Measurements from ENCODE around the gene FEN1.

The FEN1 gene

DNA sequence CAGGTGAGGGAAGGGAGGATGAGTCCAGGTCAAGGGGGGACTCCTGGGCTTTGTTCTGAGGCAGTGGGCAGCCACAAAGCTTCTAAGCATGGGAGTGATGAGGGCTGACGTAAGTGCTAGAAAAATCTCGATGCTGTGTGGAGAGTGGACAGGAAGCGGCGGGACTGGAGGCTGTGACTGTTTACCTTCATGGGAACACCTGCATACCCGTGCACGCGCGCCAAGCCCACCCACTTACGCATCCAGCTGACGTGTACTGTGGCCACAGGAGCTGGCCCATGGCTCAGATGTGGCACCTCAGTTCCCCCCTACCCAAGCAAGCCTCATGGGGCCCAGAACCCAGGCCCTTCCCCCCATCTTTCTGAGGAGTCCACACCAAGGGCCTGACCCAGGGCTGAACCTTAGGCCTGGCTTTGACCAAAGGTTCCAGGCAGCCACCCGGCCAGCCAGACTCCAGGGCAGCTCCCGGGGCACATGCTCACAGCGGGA lies 26.3 kb upstream of the FEN1 start:
- H3K36me3 Mint-ChIP-seq = no peaks in the 10 kb centered on the region

GRCh38 chr11:61768376-61769076 lies 24.2 kb upstream of the FEN1 start:
- H3K27me3 Mint-ChIP-seq = no peaks in the 10 kb centered on the region
- no peaks in the 10 kb centered on the region for H3K36me3 Mint-ChIP-seq
- H3K9me3 Mint-ChIP-seq = no peaks in the 10 kb centered on the region
- no peak for ATAC-seq
- no peaks in the 10 kb centered on the region for H3K4me1 Mint-ChIP-seq
- no peak overlapping the region for H3K27ac Mint-ChIP-seq
- no peak overlapping the region for H3K4me3 Mint-ChIP-seq

More for the DNA sequence above, 26.3 kb upstream of the FEN1 start:
- no peak overlapping the region for H3K27ac Mint-ChIP-seq
- ATAC-seq = no peak
- no peaks in the 10 kb centered on the region for H3K9me3 Mint-ChIP-seq
- no peak overlapping the region for H3K4me3 Mint-ChIP-seq
- peaks cover 10% of the 10 kb centered on the region for H3K27me3 Mint-ChIP-seq
- H3K4me1 Mint-ChIP-seq = no peaks in the 10 kb centered on the region

GRCh38 chr11:61769169-61769920 lies 23.4 kb upstream of the FEN1 start:
- no peak overlapping the region for H3K4me3 Mint-ChIP-seq
- H3K36me3 Mint-ChIP-seq = no peaks in the 10 kb centered on the region
- H3K9me3 Mint-ChIP-seq = no peaks in the 10 kb centered on the region
- ATAC-seq = no peak
- H3K27me3 Mint-ChIP-seq = peaks cover 1% of the 10 kb centered on the region
- no peak overlapping the region for H3K27ac Mint-ChIP-seq
- no peaks in the 10 kb centered on the region for H3K4me1 Mint-ChIP-seq

DNA sequence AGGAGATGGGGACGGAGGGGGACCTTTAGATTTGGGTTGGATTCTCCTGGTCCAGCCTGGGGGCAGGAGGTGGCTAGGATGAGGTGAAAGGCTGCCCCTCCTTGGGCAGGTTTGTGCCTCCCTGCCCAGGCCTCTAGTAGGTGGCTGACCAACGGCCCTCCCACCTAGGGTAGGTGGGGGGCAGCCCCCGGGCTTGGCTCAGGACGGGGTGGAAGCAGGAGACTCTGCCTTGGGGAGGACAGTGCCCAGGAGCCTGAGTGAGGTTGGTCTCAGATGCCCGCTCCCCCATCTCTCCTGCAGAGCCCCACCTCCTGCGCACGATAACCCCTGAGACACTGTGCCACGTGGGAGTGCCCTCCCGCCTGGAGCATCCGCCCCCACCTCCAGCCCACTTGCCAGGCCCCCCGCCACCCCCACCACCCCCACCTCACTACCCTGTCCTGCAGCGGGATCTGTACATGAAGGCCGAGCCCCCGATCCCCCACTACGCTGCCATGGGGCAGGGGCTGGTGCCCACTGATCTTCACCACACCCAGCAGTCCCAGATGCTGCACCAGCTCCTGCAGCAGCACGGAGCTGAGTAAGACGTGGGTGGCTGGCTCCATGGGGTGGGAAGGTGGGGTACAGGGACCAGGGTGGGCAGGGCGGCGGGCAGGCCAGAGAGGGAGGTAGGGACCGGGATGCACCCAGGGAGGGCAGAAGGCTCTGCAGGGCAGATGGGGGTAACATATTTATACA lies 22.6 kb upstream of the FEN1 start:
- H3K27ac Mint-ChIP-seq = no peak overlapping the region
- ATAC-seq = no peak
- H3K27me3 Mint-ChIP-seq = peaks cover 9% of the 10 kb centered on the region
- no peaks in the 10 kb centered on the region for H3K4me1 Mint-ChIP-seq
- H3K9me3 Mint-ChIP-seq = no peaks in the 10 kb centered on the region
- no peaks in the 10 kb centered on the region for H3K36me3 Mint-ChIP-seq
- H3K4me3 Mint-ChIP-seq = no peak overlapping the region

GRCh38 chr11:61771195-61771894 lies 21.4 kb upstream of the FEN1 start:
- Mint-ChIP-seq H3K4me1 (peaks cover 3% of the 10 kb centered on the region), H3K27me3 (peaks cover 21% of the 10 kb centered on the region)

DNA sequence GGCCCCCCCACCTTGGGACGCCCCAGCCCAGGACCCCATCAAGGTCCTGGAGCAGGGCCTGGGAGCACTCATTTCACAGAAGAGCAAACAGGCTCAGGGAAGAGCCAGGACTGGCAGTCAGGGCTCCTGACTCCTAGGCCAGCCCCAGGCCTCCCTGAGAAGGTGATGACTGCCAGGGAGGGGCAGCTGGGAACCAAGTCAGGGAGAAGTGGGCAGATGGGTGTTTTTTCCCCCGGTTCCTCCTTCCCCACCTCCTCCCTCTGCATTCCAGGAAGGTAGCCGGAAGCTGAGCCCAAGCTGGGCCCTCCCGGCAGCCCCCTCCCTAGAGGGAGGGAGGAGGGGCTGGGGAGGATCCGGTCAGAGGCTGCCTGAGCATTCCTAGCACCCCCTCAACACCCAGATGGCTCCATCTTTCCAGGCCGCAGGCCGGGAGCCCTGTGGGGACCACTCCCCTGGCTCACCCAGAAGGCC lies 20.7 kb upstream of the FEN1 start:
- no peak overlapping the region for H3K27ac Mint-ChIP-seq

More at GRCh38 chr11:61771195-61771894, 21.4 kb upstream of the FEN1 start:
- no peak overlapping the region for H3K27ac Mint-ChIP-seq
- no peak for ATAC-seq
- no peak overlapping the region for H3K4me3 Mint-ChIP-seq
- H3K36me3 Mint-ChIP-seq = no peaks in the 10 kb centered on the region
- H3K9me3 Mint-ChIP-seq = no peaks in the 10 kb centered on the region

DNA sequence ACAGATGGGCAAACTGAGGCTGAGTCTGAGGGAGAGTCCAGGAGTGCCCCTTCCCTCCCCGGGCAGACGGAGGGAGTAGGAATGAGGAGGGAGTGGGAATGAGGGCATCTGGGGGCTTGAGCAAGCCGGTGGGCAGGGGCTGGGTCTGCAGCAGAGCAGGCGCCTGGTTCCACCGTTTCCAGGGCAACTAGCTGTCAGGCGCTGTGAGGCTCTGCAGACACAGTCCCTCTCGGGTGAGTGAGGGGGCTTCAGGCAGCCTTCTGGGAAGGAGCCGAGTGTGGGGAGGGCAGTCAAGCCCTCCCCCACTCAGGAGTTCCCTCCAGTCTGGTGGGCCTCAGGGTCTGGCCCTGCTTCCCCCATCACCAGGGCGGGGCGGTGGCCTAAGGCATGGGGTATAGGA lies 19.4 kb upstream of the FEN1 start:
- Mint-ChIP-seq H3K4me3 (no peak overlapping the region), H3K9me3 (no peaks in the 10 kb centered on the region), H3K4me1 (peaks cover 17% of the 10 kb centered on the region), H3K36me3 (no peaks in the 10 kb centered on the region), H3K27ac (no peak overlapping the region), H3K27me3 (peaks cover 33% of the 10 kb centered on the region)
- ATAC-seq = no peak

More for the DNA sequence above, 20.7 kb upstream of the FEN1 start:
- Mint-ChIP-seq H3K36me3 (no peaks in the 10 kb centered on the region), H3K4me1 (peaks cover 10% of the 10 kb centered on the region), H3K27me3 (peaks cover 25% of the 10 kb centered on the region), H3K9me3 (no peaks in the 10 kb centered on the region), H3K4me3 (no peak overlapping the region)
- ATAC-seq = no peak

GRCh38 chr11:61773809-61774208 lies 18.9 kb upstream of the FEN1 start:
- Mint-ChIP-seq H3K4me1 (peaks cover 17% of the 10 kb centered on the region), H3K27me3 (peaks cover 38% of the 10 kb centered on the region), H3K4me3 (no peak overlapping the region), H3K27ac (no peak overlapping the region), H3K36me3 (no peaks in the 10 kb centered on the region), H3K9me3 (no peaks in the 10 kb centered on the region)
- ATAC-seq = no peak

- Mint-ChIP-seq H3K4me3 (no peak overlapping the region), H3K27ac (no peak overlapping the region), H3K36me3 (no peaks in the 10 kb centered on the region), H3K27me3 (peaks cover 42% of the 10 kb centered on the region), H3K4me1 (peaks cover 17% of the 10 kb centered on the region), H3K9me3 (no peaks in the 10 kb centered on the region)
- ATAC-seq = no peak
These were observed 18.3 kb upstream of the FEN1 start for GRCh38 chr11:61774411-61774810.

- no peaks in the 10 kb centered on the region for H3K9me3 Mint-ChIP-seq
- H3K4me1 Mint-ChIP-seq = peaks cover 17% of the 10 kb centered on the region
- H3K4me3 Mint-ChIP-seq = no peak overlapping the region
- ATAC-seq = no peak
- peaks cover 42% of the 10 kb centered on the region for H3K27me3 Mint-ChIP-seq
- H3K27ac Mint-ChIP-seq = no peak overlapping the region
- H3K36me3 Mint-ChIP-seq = no peaks in the 10 kb centered on the region
These were observed 17.6 kb upstream of the FEN1 start for GRCh38 chr11:61775106-61775505.

DNA sequence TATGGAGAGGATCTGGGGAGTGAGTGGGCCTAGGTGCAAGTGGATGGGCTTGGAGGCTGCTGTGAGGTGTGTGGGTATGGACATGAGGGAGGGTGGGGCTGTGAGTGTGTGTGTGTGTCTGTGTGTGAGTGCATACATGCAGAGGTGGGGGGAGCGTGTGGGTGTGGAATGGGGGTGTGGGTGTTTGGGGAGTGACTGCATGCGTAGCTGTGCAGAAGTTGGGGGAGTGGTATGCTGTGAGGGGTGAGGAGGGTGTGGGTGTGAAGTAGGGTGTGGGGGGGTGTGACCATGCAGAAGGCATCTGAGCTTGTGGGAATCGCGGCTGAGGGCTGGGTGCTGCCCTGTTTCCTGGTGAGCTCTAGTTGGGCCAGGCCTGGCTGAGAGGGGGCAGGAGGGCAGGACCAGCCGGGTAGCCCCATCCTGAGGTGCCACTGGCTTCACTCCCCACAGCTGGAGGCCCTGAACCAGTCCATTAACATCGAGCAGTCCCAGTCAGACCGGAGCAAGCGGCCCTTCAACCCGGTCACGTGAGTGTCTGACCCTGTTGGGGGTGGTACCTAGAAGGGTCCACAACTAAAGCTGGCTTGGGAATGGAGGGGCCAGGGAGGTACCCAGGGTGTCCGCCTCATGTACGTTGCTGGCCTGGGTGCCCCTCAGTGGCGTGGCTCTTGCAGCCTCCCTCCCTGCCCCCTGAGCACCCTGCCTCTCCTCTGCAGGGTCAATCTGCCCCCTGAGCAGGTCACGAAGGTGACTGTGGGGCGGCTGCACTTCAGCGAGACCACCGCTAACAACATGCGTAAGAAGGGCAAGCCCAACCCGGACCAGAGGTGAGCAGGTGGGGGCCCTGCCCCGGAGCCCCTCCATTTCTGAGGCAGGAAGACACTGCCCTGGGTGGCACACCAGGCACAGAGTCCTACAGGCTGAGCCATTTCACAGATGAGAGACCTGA lies 16.8 kb upstream of the FEN1 start:
- H3K4me3 Mint-ChIP-seq = peak overlapping the region; percentile 43
- no peak overlapping the region for H3K27ac Mint-ChIP-seq
- no peak for ATAC-seq
- H3K36me3 Mint-ChIP-seq = no peaks in the 10 kb centered on the region
- peaks cover 17% of the 10 kb centered on the region for H3K4me1 Mint-ChIP-seq
- H3K9me3 Mint-ChIP-seq = no peaks in the 10 kb centered on the region
- H3K27me3 Mint-ChIP-seq = peaks cover 42% of the 10 kb centered on the region

DNA sequence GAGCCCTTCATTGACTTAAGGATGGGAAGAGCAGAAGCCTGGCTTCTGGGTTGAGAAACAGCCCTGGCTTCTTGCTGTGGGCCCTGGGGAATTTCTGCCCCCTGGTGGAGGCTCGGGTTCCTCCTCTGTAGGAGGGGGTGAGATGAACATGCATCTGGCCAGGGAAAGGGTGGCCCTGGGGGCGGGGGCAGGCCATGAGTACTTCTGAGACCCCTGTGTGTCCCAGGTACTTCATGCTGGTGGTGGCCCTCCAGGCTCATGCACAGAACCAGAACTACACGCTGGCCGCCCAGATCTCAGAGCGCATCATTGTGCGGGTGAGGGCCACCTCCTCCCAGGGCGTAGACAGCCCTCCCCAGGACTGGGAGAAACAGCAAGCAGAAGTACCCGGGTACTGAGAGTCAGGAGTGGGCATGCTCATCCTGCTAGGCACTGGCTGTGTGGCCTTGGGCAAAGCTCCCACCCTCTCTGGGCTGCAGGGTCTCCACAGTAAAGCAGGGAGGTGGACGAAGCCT lies 16.1 kb upstream of the FEN1 start:
- Mint-ChIP-seq H3K27ac (no peak overlapping the region), H3K4me3 (peak overlapping the region; percentile 43), H3K9me3 (no peaks in the 10 kb centered on the region), H3K27me3 (peaks cover 42% of the 10 kb centered on the region), H3K36me3 (no peaks in the 10 kb centered on the region), H3K4me1 (peaks cover 17% of the 10 kb centered on the region)
- ATAC-seq = peak; percentile 34

DNA sequence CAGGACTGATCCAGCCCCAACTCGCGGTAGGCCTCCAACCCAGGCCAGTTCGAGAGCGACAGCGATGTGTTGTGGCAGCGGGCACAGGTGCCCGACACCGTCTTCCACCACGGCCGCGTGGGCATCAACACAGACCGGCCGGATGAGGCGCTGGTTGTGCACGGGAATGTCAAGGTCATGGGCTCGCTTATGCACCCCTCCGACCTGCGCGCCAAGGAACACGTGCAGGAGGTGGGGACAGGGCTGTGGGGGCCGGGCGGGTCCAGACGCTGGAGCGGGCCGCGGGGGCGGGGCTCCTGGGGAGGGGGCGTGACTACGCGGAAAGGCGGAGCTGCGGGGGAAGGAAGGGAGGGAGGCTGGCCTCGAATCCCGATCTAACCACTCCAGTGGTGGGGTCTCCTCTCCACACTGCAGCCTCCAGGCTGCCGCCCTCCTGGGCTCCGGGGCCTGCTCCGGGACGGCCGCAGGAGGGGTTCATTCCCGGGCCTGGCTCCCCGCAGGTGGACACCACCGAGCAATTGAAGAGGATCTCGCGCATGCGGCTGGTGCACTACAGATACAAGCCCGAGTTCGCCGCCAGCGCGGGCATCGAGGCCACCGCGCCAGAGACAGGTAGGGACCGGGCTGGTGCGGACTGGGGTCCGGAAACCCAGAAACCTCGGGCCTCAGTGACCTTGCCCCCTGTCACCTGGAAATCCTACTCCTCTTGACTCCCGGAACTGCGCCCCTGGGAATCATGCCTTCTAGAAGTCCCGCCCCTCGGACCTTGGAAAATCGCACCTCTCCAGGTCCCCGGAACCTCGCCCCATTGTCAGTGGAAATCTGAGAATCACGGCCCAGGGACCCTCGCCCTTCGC lies 15.2 kb upstream of the FEN1 start:
- H3K4me1 Mint-ChIP-seq = peaks cover 17% of the 10 kb centered on the region
- H3K27me3 Mint-ChIP-seq = peaks cover 42% of the 10 kb centered on the region
- ATAC-seq = peak; percentile 40
- no peaks in the 10 kb centered on the region for H3K9me3 Mint-ChIP-seq
- no peaks in the 10 kb centered on the region for H3K36me3 Mint-ChIP-seq
- H3K4me3 Mint-ChIP-seq = peak overlapping the region; percentile 53
- H3K27ac Mint-ChIP-seq = no peak overlapping the region

Data from stimulated activated memory B cell treated with anti-CD40 and anti-IgM and Interleukin-4, amounts not matched to agents 10 μg/mL and 1 μg/mL and 100 μg/mL, for 72 hours (primary cell).